ENCODE measurements around the gene BCAS4.

- TF ChIP-seq CTCF (IDR thresholded peaks at IDR 0.05) (no peak), POLR2A (IDR thresholded peaks at IDR 0.05) (no peak)
Measured at GRCh38 chr20:50865114-50865513, 70.3 kb downstream of the BCAS4 start.

Measured in esophagus squamous epithelium (tissue), 4 donors.